Gastroesophageal sphincter (tissue), 3 donors: ENCODE measurements around the gene CTTNBP2.

ENCODE experiments used
- CTCF ChIP-seq, 4 experiments: fragments of 200-600 bp in 2 of 4; fragments of 450-650 bp in 2 of 4; sonication (generic) in 1 of 4; IDR thresholded peaks; one replicate each; pipeline ENCODE4 v1.5.1; 2017 to 2019; ENCODE audit warnings: antibody characterized with exemption in 4 of 4, mild to moderate bottlenecking in 2 of 4, moderate library complexity in 2 of 4
- POLR2A ChIP-seq, 2 donors: fragments of 450-650 bp; IDR thresholded peaks; one replicate each; pipeline ENCODE4 v1.6.1; 2017; ENCODE audit warnings: antibody characterized with exemption in 2 of 2, mild to moderate bottlenecking in 2 of 2, moderate library complexity in 1 of 2

GRCh38 chr7:117811696-117812095, 61.5 kb downstream of the CTTNBP2 start:
- TF ChIP-seq CTCF (IDR thresholded peaks at IDR 0.05) (no peak), POLR2A (IDR thresholded peaks at IDR 0.05) (no peak)
